Uterus (tissue), 4 donors: ENCODE results near the gene TLCD3B. TPM values are rescaled to one million over a fixed set of nuclear protein-coding genes. Genes with fewer than 3 reads are reported as not detected.

ENCODE experiments used
- DNase-seq, 2 donors: peaks; one replicate each; pipeline ENCODE4 v3.0.0-alpha.2; 2019 to 2020
- H3K27ac ChIP-seq, 2 donors: fragments of 200-600 bp; sonication (generic); 1 replicate in 1 of 2; 2 replicates in 1 of 2; pipeline ENCODE4 v1.5.1; 2016 to 2018
- H3K27me3 ChIP-seq, 2 donors: fragments of 200-600 bp; sonication (generic); one replicate each; pipeline ENCODE4 v1.5.1; 2018 to 2019; ENCODE audit warnings: control low read depth in 1 of 2
- H3K36me3 ChIP-seq, 2 donors: fragments of 200-600 bp; sonication (generic); one replicate each; pipeline ENCODE4 v1.5.1; 2019; ENCODE audit warnings: control low read depth in 1 of 2
- H3K4me1 ChIP-seq, 2 donors: fragments of 200-600 bp; sonication (generic); one replicate each; pipeline ENCODE4 v1.5.1; 2018 to 2019; ENCODE audit warnings: control low read depth in 1 of 2
- H3K4me3 ChIP-seq, 2 donors: fragments of 200-600 bp; sonication (generic); 1 replicate in 1 of 2; 2 replicates in 1 of 2; pipeline ENCODE4 v1.5.1; 2018 to 2019; ENCODE audit warnings: mild to moderate bottlenecking in 1 of 2
- H3K9me3 ChIP-seq, 2 donors: fragments of 200-600 bp; sonication (generic); one replicate each; pipeline ENCODE4 v1.5.1; 2019; ENCODE audit warnings: control low read depth in 1 of 2
- POLR2A ChIP-seq, 2 donors: fragments of 450-650 bp; IDR thresholded peaks; one replicate each; pipeline ENCODE4 v1.6.1; 2016; ENCODE audit warnings: antibody characterized with exemption in 2 of 2, mild to moderate bottlenecking in 1 of 2, moderate library complexity in 1 of 2
- intact Hi-C: fragments of 100-400 bp; cut with DNase I; formaldehyde crosslinking; loops from one replicate; pipeline ENCODE4 v1.15.1; 2023; ENCODE audit warnings: low total_unique reads
- total RNA-seq, 4 donors: library from RNA; depleted of rRNA in 3 of 4; stranded (reverse); fragments of >200 nt in 3 of 4; gene quantifications; one replicate each; pipeline versions ENCODE4 v1.1.0 to v1.2.4, GENCODE V29; 2014 to 2023
- TF ChIP-seq, protein P1 (sequence below), 4 experiments: fragments of 200-600 bp in 2 of 4; fragments of 450-650 bp in 2 of 4; sonication (generic) in 2 of 4; IDR thresholded peaks; one replicate each; pipeline ENCODE4 v1.5.1; 2016 to 2019; ENCODE audit warnings: antibody characterized with exemption in 4 of 4, mild to moderate bottlenecking in 2 of 4, moderate library complexity in 1 of 4
- donor health status: DM: yes; HTN: yes; CAD: no.

The TLCD3B gene
- total RNA-seq, 4 donors from 2014 or later = 0.62 TPM; not detected in 3

- no peak overlapping the region for H3K27ac ChIP-seq
- DNase-seq = no peak
- H3K4me1 ChIP-seq = no peaks in the 10 kb centered on the region
- TF ChIP-seq POLR2A (IDR thresholded peaks at IDR 0.05) = no peak
- TF ChIP-seq, protein P1, sequence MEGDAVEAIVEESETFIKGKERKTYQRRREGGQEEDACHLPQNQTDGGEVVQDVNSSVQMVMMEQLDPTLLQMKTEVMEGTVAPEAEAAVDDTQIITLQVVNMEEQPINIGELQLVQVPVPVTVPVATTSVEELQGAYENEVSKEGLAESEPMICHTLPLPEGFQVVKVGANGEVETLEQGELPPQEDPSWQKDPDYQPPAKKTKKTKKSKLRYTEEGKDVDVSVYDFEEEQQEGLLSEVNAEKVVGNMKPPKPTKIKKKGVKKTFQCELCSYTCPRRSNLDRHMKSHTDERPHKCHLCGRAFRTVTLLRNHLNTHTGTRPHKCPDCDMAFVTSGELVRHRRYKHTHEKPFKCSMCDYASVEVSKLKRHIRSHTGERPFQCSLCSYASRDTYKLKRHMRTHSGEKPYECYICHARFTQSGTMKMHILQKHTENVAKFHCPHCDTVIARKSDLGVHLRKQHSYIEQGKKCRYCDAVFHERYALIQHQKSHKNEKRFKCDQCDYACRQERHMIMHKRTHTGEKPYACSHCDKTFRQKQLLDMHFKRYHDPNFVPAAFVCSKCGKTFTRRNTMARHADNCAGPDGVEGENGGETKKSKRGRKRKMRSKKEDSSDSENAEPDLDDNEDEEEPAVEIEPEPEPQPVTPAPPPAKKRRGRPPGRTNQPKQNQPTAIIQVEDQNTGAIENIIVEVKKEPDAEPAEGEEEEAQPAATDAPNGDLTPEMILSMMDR (IDR thresholded peaks at IDR 0.05) = no peak
- no peak overlapping the region for H3K4me3 ChIP-seq
- no peaks in the 10 kb centered on the region for H3K9me3 ChIP-seq
- intact Hi-C loops = no loop called here
- no peaks in the 10 kb centered on the region for H3K27me3 ChIP-seq
- no peaks in the 10 kb centered on the region for H3K36me3 ChIP-seq
Measured at GRCh38 chr16:29987371-29988085, 43.5 kb downstream of the TLCD3B start.

DNA sequence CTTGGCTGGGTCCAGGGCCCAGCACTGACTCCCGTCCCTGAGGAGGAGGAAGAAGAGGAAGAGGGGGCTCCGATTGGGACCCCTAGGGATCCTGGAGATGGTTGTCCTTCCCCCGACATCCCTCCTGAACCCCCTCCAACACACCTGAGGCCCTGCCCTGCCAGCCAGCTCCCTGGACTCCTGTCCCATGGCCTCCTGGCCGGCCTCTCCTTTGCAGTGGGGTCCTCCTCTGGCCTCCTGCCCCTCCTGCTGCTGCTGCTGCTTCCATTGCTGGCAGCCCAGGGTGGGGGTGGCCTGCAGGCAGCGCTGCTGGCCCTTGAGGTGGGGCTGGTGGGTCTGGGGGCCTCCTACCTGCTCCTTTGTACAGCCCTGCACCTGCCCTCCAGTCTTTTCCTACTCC lies 44.1 kb downstream of the TLCD3B start:
- Histone ChIP-seq H3K4me1 (no peaks in the 10 kb centered on the region), H3K36me3 (no peaks in the 10 kb centered on the region), H3K27me3 (no peaks in the 10 kb centered on the region), H3K27ac (no peak overlapping the region), H3K9me3 (no peaks in the 10 kb centered on the region), H3K4me3 (no peak overlapping the region)
- TF ChIP-seq POLR2A (IDR thresholded peaks at IDR 0.05) = no peak
- TF ChIP-seq, protein P1 (IDR thresholded peaks at IDR 0.05) = no peak
- intact Hi-C loops = no loop called here
- no peak for DNase-seq

DNA sequence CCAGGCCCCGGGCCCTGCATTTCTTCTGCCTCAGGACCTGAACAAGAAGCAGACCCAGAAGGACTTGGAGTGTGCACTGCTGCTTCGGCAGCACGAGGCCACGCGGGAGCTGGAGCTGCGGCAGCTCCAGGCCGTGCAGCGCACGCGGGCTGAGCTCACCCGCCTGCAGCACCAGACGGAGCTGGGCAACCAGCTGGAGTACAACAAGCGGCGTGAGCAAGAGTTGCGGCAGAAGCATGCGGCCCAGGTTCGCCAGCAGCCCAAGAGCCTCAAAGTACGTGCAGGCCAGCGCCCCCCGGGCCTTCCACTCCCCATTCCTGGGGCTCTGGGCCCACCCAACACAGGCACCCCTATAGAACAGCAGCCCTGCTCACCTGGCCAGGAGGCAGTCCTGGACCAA lies 44.8 kb downstream of the TLCD3B start:
- Histone ChIP-seq H3K4me3 (no peak overlapping the region), H3K27me3 (no peaks in the 10 kb centered on the region), H3K36me3 (no peaks in the 10 kb centered on the region), H3K9me3 (no peaks in the 10 kb centered on the region), H3K27ac (no peak overlapping the region), H3K4me1 (no peaks in the 10 kb centered on the region)
- TF ChIP-seq, protein P1 (IDR thresholded peaks at IDR 0.05) = no peak
- no peak for TF ChIP-seq POLR2A (IDR thresholded peaks at IDR 0.05)
- intact Hi-C loops = no loop called here
- DNase-seq = no peak

DNA sequence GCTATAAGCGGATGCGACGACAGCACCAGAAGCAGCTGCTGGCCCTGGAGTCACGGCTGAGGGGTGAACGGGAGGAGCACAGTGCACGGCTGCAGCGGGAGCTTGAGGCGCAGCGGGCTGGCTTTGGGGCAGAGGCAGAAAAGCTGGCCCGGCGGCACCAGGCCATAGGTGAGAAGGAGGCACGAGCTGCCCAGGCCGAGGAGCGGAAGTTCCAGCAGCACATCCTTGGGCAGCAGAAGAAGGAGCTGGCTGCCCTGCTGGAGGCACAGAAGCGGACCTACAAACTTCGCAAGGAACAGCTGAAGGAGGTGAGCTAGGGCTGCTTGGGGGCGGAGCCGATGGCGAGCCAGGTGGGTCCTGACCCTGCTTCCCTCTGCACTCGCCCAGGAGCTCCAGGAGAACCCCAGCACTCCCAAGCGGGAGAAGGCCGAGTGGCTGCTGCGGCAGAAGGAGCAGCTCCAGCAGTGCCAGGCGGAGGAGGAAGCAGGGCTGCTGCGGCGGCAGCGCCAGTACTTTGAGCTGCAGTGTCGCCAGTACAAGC lies 45.7 kb downstream of the TLCD3B start:
- no peaks in the 10 kb centered on the region for H3K36me3 ChIP-seq
- intact Hi-C loops = no loop called here
- no peak for DNase-seq

GRCh38 chr16:29984764-29985147 lies 46.3 kb downstream of the TLCD3B start:
- DNase-seq = no peak

More for the DNA sequence above, 45.7 kb downstream of the TLCD3B start:
- Histone ChIP-seq H3K27ac (no peak overlapping the region), H3K27me3 (no peaks in the 10 kb centered on the region), H3K9me3 (no peaks in the 10 kb centered on the region), H3K4me1 (no peaks in the 10 kb centered on the region), H3K4me3 (no peak overlapping the region)
- TF ChIP-seq, protein P1 (IDR thresholded peaks at IDR 0.05) = no peak
- TF ChIP-seq POLR2A (IDR thresholded peaks at IDR 0.05) = no peak

More at GRCh38 chr16:29984764-29985147, 46.3 kb downstream of the TLCD3B start:
- TF ChIP-seq, protein P1 (IDR thresholded peaks at IDR 0.05) = no peak
- no peak for TF ChIP-seq POLR2A (IDR thresholded peaks at IDR 0.05)
- intact Hi-C loops = no loop called here
- Histone ChIP-seq H3K27ac (no peak overlapping the region), H3K4me1 (no peaks in the 10 kb centered on the region), H3K27me3 (no peaks in the 10 kb centered on the region), H3K4me3 (no peak overlapping the region), H3K9me3 (no peaks in the 10 kb centered on the region), H3K36me3 (no peaks in the 10 kb centered on the region)
